ENCODE data around the gene ZNF880.

Gene ZNF880

GRCh38 chr19:52343548-52343947 is 26.2 kb upstream of the ZNF880 start:
- TF ChIP-seq, protein P1, sequence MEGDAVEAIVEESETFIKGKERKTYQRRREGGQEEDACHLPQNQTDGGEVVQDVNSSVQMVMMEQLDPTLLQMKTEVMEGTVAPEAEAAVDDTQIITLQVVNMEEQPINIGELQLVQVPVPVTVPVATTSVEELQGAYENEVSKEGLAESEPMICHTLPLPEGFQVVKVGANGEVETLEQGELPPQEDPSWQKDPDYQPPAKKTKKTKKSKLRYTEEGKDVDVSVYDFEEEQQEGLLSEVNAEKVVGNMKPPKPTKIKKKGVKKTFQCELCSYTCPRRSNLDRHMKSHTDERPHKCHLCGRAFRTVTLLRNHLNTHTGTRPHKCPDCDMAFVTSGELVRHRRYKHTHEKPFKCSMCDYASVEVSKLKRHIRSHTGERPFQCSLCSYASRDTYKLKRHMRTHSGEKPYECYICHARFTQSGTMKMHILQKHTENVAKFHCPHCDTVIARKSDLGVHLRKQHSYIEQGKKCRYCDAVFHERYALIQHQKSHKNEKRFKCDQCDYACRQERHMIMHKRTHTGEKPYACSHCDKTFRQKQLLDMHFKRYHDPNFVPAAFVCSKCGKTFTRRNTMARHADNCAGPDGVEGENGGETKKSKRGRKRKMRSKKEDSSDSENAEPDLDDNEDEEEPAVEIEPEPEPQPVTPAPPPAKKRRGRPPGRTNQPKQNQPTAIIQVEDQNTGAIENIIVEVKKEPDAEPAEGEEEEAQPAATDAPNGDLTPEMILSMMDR (conservative IDR thresholded peaks at IDR 0.05; ENCODE audit: low read depth, low read length), result peak; percentile 46
- DNase-seq (ENCODE audit: low read depth), result no peak
- H3K4me3 ChIP-seq (ENCODE audit: low read length), result no peak overlapping the region

- H3K4me3 ChIP-seq (ENCODE audit: low read length), result no peak overlapping the region
- TF ChIP-seq, protein P1 (conservative IDR thresholded peaks at IDR 0.05; ENCODE audit: low read depth, low read length), result no peak
- DNase-seq (ENCODE audit: low read depth), result no peak
Measured at GRCh38 chr19:52345162-52345561, 24.6 kb upstream of the ZNF880 start.

DNA sequence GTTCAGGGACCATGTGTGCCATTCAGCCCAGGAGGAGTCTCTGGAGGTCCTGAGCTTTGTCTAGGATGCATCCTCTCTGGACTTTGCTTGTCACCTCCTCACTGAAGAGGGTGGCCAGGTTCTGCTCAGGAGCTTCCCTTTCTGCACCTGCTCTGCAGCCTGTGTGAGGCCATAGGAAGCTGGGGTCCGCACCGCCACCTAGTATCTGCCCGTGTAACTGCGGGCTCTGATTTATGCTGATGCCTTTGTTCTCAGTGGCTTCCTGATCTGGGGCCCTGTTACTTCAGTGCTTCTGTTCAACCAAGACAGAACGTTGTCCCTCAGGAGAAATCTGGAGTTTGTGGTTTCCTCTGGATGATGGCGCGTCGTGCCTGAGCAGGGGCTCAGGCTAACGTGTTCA is 18.2 kb upstream of the ZNF880 start:
- no peak for DNase-seq (ENCODE audit: low read depth)
- no peak overlapping the region for H3K4me3 ChIP-seq (ENCODE audit: low read length)
- TF ChIP-seq, protein P1 (conservative IDR thresholded peaks at IDR 0.05; ENCODE audit: low read depth, low read length), result no peak

DNA sequence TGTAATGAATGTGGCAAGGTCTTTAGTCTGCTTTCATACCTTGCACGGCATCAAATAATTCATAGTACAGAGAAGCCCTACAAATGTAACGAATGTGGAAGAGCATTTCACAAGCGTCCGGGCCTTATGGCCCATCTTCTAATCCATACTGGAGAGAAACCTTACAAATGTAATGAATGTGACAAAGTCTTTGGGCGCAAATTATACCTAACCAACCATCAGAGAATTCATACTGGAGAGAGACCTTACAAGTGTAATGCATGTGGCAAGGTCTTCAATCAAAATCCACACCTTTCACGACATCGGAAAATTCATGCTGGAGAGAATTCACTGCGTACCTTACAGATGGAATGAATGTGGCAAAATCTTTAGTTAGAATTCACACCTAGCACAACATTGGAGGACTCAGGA is 3.3 kb upstream of the ZNF880 start:
- TF ChIP-seq, protein P1 (conservative IDR thresholded peaks at IDR 0.05; ENCODE audit: low read depth, low read length), result no peak
- DNase-seq (ENCODE audit: low read depth), result no peak
- H3K4me3 ChIP-seq (ENCODE audit: low read length), result no peak overlapping the region

DNA sequence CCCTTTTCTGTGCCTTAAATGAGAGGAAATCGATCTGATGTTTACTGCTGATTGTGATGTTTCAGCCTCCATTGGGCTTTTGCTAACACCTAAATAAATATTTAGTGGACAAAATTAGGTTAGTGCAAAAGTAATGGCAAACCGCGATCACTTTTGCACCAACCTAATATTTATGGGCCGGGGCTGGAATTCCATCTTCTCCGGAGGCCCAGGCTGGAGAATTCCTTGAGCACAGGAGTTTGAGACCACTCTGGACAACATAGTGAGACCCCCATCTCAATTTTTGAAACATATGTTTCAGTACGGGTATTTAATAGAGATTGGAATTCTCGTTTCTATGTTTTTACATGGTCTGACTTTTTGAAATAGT is 603 bp downstream of the ZNF880 start:
- peak overlapping the region; percentile 91 for H3K4me3 ChIP-seq (ENCODE audit: low read length)
- DNase-seq (ENCODE audit: low read depth), result no peak
- TF ChIP-seq, protein P1 (conservative IDR thresholded peaks at IDR 0.05; ENCODE audit: low read depth, low read length), result no peak

GRCh38 chr19:52391135-52391534 is 21.4 kb downstream of the ZNF880 start:
- DNase-seq (ENCODE audit: low read depth), result no peak
- H3K4me3 ChIP-seq (ENCODE audit: low read length), result no peak overlapping the region
- TF ChIP-seq, protein P1 (conservative IDR thresholded peaks at IDR 0.05; ENCODE audit: low read depth, low read length), result no peak

DNA sequence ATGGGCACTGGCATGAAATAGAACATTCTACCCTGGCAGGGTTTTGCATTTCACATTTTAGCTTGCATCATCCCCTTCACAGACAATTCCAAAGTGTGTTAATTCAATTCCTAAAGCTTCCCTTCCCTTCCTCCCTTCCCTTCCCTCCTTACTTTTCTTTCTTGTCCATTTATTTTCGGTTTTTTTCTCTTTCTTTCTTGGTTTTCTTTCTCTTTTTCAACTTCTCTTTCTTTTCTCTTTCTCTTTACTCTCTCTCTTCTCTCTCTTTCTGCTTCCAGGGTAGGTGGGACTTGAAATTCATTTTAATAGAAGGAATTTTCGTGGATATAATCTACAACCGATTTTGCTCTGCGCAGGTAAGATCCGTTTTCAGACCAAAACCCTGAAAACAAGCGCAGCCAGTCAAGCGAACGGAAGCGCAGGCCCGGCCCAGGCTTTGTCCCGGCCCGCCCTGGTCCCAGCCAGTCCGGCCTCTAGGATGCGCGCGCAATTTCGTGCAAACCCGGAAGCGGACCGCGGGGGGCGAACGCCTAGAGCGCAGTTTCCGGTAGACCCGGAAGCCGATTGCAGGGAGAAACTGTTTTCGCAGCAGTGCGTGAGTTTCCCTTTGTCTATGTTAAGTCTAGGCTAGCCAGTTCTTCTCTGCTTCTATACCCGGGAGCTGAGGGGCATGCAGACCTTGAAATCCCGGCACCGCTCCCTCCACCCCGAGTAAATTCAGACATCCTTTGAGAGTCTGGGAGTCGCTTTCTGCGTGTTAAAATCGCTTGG is 27.8 kb downstream of the ZNF880 start, which contains the start of gene ZNF528:
ZNF528 (plus strand) TSS at position 540 of the 771 bp plus-strand sequence. CDS start 4,165 bp downstream, outside the sequence.
- peak; percentile 59 for DNase-seq (ENCODE audit: low read depth)
- TF ChIP-seq, protein P1 (conservative IDR thresholded peaks at IDR 0.05; ENCODE audit: low read depth, low read length), result no peak
- peak within 1 kb of the TSS; percentile 73 for H3K4me3 ChIP-seq (ENCODE audit: low read length)
